K562 (cell line): ENCODE measurements around the gene FASTKD1. TPM values are rescaled to one million over a fixed set of nuclear protein-coding genes. Genes with fewer than 3 reads are reported as not detected.

Source experiments
- ARID1B ChIP-seq: fragments of 450-650 bp; IDR thresholded peaks from 2 replicates; pipeline ENCODE4 v1.6.1; 2016; ENCODE audit warnings: antibody characterized with exemption, mild to moderate bottlenecking, inconsistent platforms
- BACH1 ChIP-seq: fragments of 200-800 bp; sonication (Bioruptor generic); IDR thresholded peaks from 2 replicates; pipeline ENCODE4 v1.6.1; 2016; ENCODE audit warnings: missing genetic modification characterization, missing compliant biosample characterization
- CHCHD3 ChIP-seq: fragments of 250-450 bp; sonication (Bioruptor Pico); IDR thresholded peaks from 2 replicates; pipeline ENCODE4 v2.1.2; 2022; ENCODE audit warnings: mild to moderate bottlenecking
- CSDE1 ChIP-seq, 2 experiments: fragments of 450-650 bp; IDR thresholded peaks; 2 replicates each; pipeline ENCODE4 v1.6.1; 2016; ENCODE audit warnings: mild to moderate bottlenecking in 1 of 2
- DPF2 ChIP-seq: fragments of 450-650 bp; IDR thresholded peaks from 2 replicates; pipeline ENCODE4 v1.6.1; 2016
- GABPA ChIP-seq: fragments of 200-800 bp; sonication (Bioruptor generic); conservative IDR thresholded peaks from 2 replicates; pipeline ENCODE4 v1.6.1; 2016; ENCODE audit warnings: low read depth, missing genetic modification characterization, missing compliant biosample characterization
- GATAD2B ChIP-seq: fragments of 450-650 bp; IDR thresholded peaks from 2 replicates; pipeline ENCODE4 v1.6.1; 2017; ENCODE audit warnings: mild to moderate bottlenecking, borderline replicate concordance
- HLTF ChIP-seq: fragments of 450-650 bp; IDR thresholded peaks from 2 replicates; pipeline ENCODE4 v1.6.1; 2016
- IFI16 ChIP-seq: fragments of 250-450 bp; sonication (Bioruptor Pico); IDR thresholded peaks from 2 replicates; pipeline ENCODE4 v2.1.2; 2022; ENCODE audit warnings: mild to moderate bottlenecking, inconsistent platforms
- JUND ChIP-seq, 2 experiments: IDR thresholded peaks; 2 replicates in 1 of 2; 3 replicates in 1 of 2; pipeline ENCODE4 v1.6.1; 2011; ENCODE audit warnings: borderline replicate concordance in 2 of 2, low read depth in 2 of 2, low read length in 2 of 2, improper control_type of control experiment in 1 of 2, missing biosample characterization in 1 of 2, missing genetic modification characterization in 1 of 2, missing genetic modification reagents in 1 of 2
- LEF1 ChIP-seq: fragments of 450-650 bp; IDR thresholded peaks from 2 replicates; pipeline ENCODE4 v1.6.1; 2016; ENCODE audit warnings: mild to moderate bottlenecking
- MTA2 ChIP-seq: fragments of 450-650 bp; IDR thresholded peaks from 2 replicates; pipeline ENCODE4 v1.6.1; 2016; ENCODE audit warnings: low read depth
- MTA3 ChIP-seq: fragments of 450-650 bp; formaldehyde crosslinking; IDR thresholded peaks from 2 replicates; pipeline ENCODE4 v1.6.1; 2017; ENCODE audit warnings: mild to moderate bottlenecking, borderline replicate concordance
- NEUROD1 ChIP-seq: fragments of 150-350 bp; IDR thresholded peaks from 2 replicates; pipeline ENCODE4 v1.6.1; 2014; ENCODE audit warnings: borderline replicate concordance, low read length, low read depth; ENCODE audit not compliant: partially characterized antibody
- PRMT5 ChIP-seq: sonication (generic); formaldehyde crosslinking; IDR thresholded peaks from 2 replicates; pipeline ENCODE4 v1.5.0; 2020; ENCODE audit warnings: missing genetic modification reagents
- RBBP5 ChIP-seq: fragments of 200-600 bp; sonication (generic); IDR thresholded peaks from 2 replicates; pipeline ENCODE4 v1.6.1; 2012; ENCODE audit warnings: borderline replicate concordance, mild to moderate bottlenecking, low read length, control low read depth, inconsistent platforms; ENCODE audit not compliant: insufficient read depth, poor library complexity, severe bottlenecking
- SIN3B ChIP-seq: fragments of 450-650 bp; IDR thresholded peaks from 2 replicates; pipeline ENCODE4 v1.6.1; 2017; ENCODE audit warnings: low read depth, mild to moderate bottlenecking, moderate library complexity
- SMC3 ChIP-seq: conservative IDR thresholded peaks from 2 replicates; pipeline ENCODE4 v1.6.1; 2011; ENCODE audit warnings: low read depth, low read length, improper control_type of control experiment; ENCODE audit not compliant: insufficient read depth
- ZNF592 ChIP-seq: fragments of 450-650 bp; IDR thresholded peaks from 2 replicates; pipeline ENCODE4 v1.6.1; 2017; ENCODE audit warnings: antibody characterized with exemption, mild to moderate bottlenecking
- polyA plus RNA-seq, 8 experiments: library from polyadenylated mRNA; depleted of rRNA in 4 of 8; stranded (reverse) in 5 of 8; unstranded in 3 of 8; fragments of >200 nt; fragmentation: Nextera tagmentation in 2 of 8; fragmentation: Illumina TruSeq in 1 of 8; extraction: Ambion mirVana in 2 of 8; extraction: Trizol in 1 of 8; gene quantifications; 2 replicates each; pipeline versions ENCODE4 v1.2.1 to v1.2.3, GENCODE V29; 2011 to 2014; ENCODE audit warnings: inconsistent platforms in 1 of 8, missing spikeins in 1 of 8
- total RNA-seq, 7 experiments: library from RNA; depleted of rRNA in 6 of 7; stranded (reverse); fragments of >200 nt in 6 of 7; fragmentation: Illumina TruSeq in 2 of 7; extraction: Trizol in 2 of 7; gene quantifications; 2 replicates each; pipeline versions ENCODE4 v1.2.1 to v1.2.3, GENCODE V29; 2011 to 2021; ENCODE audit warnings: low replicate concordance in 1 of 7
- TF ChIP-seq, protein P1 (sequence below): fragments of 250-450 bp; sonication (Bioruptor Pico); IDR thresholded peaks from 2 replicates; pipeline ENCODE4 v1.8.0; 2021; ENCODE audit warnings: borderline replicate concordance, mild to moderate bottlenecking, moderate library complexity; ENCODE audit not compliant: poor library complexity, severe bottlenecking
- TF ChIP-seq, protein P2 (sequence below): fragments of 200-800 bp; sonication (Bioruptor generic); IDR thresholded peaks from 2 replicates; pipeline ENCODE4 v1.6.1; 2017; ENCODE audit warnings: missing genetic modification characterization, missing compliant biosample characterization
- TF ChIP-seq, protein P3 (sequence below): sonication (generic); formaldehyde crosslinking; IDR thresholded peaks from 2 replicates; pipeline ENCODE4 v1.8.1; 2022; ENCODE audit warnings: missing genetic modification reagents

FASTKD1 gene
- total and polyA plus RNA-seq, 9 of the 15 experiments (the other 6 are each of a cell fraction or from before 2014, with no cell fraction given): 63.5 to 134 (median 119) TPM

DNA sequence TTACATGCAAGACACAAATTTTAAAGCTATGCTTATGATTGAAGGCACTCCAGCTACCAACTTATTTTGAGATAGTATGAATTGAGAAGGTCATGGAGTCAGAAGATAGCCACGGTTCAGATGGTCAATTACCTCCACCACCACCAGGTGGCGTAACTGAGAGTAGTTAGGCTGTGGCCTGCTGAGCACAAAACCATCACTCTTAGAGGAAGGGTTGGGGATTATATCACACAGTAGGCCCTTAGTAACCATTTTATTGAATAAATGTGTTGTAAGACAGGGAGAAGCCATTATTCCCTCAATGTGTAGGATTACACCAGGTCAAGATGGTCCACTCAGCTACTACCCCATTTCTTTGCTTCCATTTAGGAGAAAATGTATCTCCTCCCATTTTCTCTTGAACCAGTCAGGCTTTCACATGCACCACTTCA is 45.4 kb downstream of the FASTKD1 start (continued):
- no peak for TF ChIP-seq IFI16 (CRISPR knock-in tag)
- no peak for TF ChIP-seq MTA2
- TF ChIP-seq ZNF592: 0 out of 2 replicates have a peak, but pooled peaks have one; percentile 27
- peak in 1 of 2 experiments; percentile 4; a peak in 1 of 4 replicates for TF ChIP-seq CSDE1 (IDR thresholded peaks at IDR 0.05)
- no peak for TF ChIP-seq MTA3
- no peak for TF ChIP-seq NEUROD1
- no peak for TF ChIP-seq JUND (IDR thresholded peaks at IDR 0.05; ENCODE audit: borderline replicate concordance, low read depth, low read length)
- TF ChIP-seq JUND (tag; IDR thresholded peaks at IDR 0.05; ENCODE audit: borderline replicate concordance, low read depth, low read length): peak; percentile 55; the same call in 1 of the 3 replicates
- TF ChIP-seq LEF1: no peak
- TF ChIP-seq CHCHD3 (CRISPR knock-in tag): no peak
- TF ChIP-seq HLTF: no peak
- TF ChIP-seq GABPA: no peak
- peak; percentile 47 for TF ChIP-seq SIN3B
- TF ChIP-seq ARID1B: no peak
- 0 out of 2 replicates have a peak, but pooled peaks have one; percentile 43 for TF ChIP-seq GATAD2B
- TF ChIP-seq SMC3: peak; percentile 93
- TF ChIP-seq, protein P1, sequence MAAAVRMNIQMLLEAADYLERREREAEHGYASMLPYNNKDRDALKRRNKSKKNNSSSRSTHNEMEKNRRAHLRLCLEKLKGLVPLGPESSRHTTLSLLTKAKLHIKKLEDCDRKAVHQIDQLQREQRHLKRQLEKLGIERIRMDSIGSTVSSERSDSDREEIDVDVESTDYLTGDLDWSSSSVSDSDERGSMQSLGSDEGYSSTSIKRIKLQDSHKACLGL (CRISPR knock-in tag): no peak
- TF ChIP-seq, protein P2, sequence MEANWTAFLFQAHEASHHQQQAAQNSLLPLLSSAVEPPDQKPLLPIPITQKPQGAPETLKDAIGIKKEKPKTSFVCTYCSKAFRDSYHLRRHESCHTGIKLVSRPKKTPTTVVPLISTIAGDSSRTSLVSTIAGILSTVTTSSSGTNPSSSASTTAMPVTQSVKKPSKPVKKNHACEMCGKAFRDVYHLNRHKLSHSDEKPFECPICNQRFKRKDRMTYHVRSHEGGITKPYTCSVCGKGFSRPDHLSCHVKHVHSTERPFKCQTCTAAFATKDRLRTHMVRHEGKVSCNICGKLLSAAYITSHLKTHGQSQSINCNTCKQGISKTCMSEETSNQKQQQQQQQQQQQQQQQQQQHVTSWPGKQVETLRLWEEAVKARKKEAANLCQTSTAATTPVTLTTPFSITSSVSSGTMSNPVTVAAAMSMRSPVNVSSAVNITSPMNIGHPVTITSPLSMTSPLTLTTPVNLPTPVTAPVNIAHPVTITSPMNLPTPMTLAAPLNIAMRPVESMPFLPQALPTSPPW (CRISPR knock-in tag): no peak
- no peak for TF ChIP-seq BACH1
- no peak for TF ChIP-seq DPF2
- TF ChIP-seq PRMT5: no peak
- no peak for TF ChIP-seq RBBP5
- TF ChIP-seq, protein P3, sequence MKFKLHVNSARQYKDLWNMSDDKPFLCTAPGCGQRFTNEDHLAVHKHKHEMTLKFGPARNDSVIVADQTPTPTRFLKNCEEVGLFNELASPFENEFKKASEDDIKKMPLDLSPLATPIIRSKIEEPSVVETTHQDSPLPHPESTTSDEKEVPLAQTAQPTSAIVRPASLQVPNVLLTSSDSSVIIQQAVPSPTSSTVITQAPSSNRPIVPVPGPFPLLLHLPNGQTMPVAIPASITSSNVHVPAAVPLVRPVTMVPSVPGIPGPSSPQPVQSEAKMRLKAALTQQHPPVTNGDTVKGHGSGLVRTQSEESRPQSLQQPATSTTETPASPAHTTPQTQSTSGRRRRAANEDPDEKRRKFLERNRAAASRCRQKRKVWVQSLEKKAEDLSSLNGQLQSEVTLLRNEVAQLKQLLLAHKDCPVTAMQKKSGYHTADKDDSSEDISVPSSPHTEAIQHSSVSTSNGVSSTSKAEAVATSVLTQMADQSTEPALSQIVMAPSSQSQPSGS: no peak
